Body of pancreas (tissue), 4 donors: Measurements from ENCODE around the gene CKAP5.

Experiments
- POLR2A ChIP-seq, 3 donors: fragments of 450-650 bp; IDR thresholded peaks; one replicate each; pipeline ENCODE4 v1.6.1; 2016; ENCODE audit warnings: antibody characterized with exemption in 3 of 3, mild to moderate bottlenecking in 2 of 3
- TF ChIP-seq, protein P1 (sequence below), 7 experiments: fragments of 450-650 bp in 4 of 7; fragments of 200-600 bp in 3 of 7; sonication (generic) in 3 of 7; IDR thresholded peaks; one replicate each; pipeline ENCODE4 v1.5.1; 2016 to 2019; ENCODE audit warnings: antibody characterized with exemption in 7 of 7

DNA sequence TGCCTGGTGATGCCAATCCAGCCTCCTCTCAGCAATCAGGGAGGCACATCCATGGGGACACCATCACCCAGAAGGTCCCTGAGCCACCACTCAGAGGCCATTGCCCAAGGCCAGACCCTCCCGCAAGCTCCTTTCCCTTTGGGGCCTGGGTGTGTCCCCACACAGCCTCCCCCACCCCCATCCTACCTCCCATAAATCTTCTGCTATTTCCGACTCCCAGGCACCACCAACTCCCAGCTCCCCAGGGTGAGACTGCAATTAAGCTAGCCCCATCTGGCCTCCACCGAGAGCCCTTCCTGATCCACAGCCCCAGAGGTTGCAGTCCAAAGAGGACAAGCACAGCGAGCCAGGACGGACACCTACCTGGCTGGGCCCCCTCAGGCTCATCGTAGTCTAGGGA, 152.0 kb downstream of the CKAP5 start:
- TF ChIP-seq, protein P1, sequence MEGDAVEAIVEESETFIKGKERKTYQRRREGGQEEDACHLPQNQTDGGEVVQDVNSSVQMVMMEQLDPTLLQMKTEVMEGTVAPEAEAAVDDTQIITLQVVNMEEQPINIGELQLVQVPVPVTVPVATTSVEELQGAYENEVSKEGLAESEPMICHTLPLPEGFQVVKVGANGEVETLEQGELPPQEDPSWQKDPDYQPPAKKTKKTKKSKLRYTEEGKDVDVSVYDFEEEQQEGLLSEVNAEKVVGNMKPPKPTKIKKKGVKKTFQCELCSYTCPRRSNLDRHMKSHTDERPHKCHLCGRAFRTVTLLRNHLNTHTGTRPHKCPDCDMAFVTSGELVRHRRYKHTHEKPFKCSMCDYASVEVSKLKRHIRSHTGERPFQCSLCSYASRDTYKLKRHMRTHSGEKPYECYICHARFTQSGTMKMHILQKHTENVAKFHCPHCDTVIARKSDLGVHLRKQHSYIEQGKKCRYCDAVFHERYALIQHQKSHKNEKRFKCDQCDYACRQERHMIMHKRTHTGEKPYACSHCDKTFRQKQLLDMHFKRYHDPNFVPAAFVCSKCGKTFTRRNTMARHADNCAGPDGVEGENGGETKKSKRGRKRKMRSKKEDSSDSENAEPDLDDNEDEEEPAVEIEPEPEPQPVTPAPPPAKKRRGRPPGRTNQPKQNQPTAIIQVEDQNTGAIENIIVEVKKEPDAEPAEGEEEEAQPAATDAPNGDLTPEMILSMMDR (IDR thresholded peaks at IDR 0.05): no peak
- no peak for TF ChIP-seq POLR2A (IDR thresholded peaks at IDR 0.05)
